AG04449 (cell line): ENCODE measurements around the gene PPIE.

ENCODE experiments used
- CTCF ChIA-PET: fragments of 350-600 bp; formaldehyde crosslinking; extraction: SDS; loops from one replicate; lab custom pipeline; 2021; ENCODE audit warnings: antibody characterized with exemption; lab: Yijun Ruan, JAX
- POLR2A ChIA-PET: fragments of 400-600, 350-600 bp; formaldehyde crosslinking; extraction: SDS; loops from one replicate; lab custom pipeline; 2020; ENCODE audit warnings: antibody characterized with exemption, inconsistent platforms; lab: Yijun Ruan, JAX
- DNase-seq: peaks from one replicate; pipeline ENCODE4 v3.0.0-alpha.2; 2010; ENCODE audit warnings: low read depth, low spot score
- H3K4me3 ChIP-seq: 2 replicates; pipeline ENCODE4 v1.5.1; 2011; ENCODE audit warnings: low read depth, mild to moderate bottlenecking, control low read depth, low read length
- CTCF ChIP-seq: IDR thresholded peaks from one replicate; pipeline ENCODE4 v1.5.1; 2011; ENCODE audit warnings: mild to moderate bottlenecking, moderate library complexity, low read length, control low read depth, inconsistent platforms; ENCODE audit not compliant: insufficient read depth; ENCODE audit errors: missing control alignments

Gene PPIE

GRCh38 chr1:39745016-39745670, 6.5 kb downstream of the PPIE start:
- TF ChIP-seq CTCF, result no peak
- CTCF ChIA-PET, result no interaction called here
- DNase-seq, result no peak
- POLR2A ChIA-PET, result no interaction called here
- H3K4me3 ChIP-seq, result no peak overlapping the region

- no peak for DNase-seq
- H3K4me3 ChIP-seq, result no peak overlapping the region
- TF ChIP-seq CTCF, result no peak
- CTCF ChIA-PET, result no interaction called here
- POLR2A ChIA-PET, result no interaction called here
These were observed 12.9 kb downstream of the PPIE start for GRCh38 chr1:39751595-39751994.

GRCh38 chr1:39752703-39753102, 14.0 kb downstream of the PPIE start:
- ChIA-PET CTCF (no interaction called here), POLR2A (no interaction called here)
- no peak for DNase-seq
- TF ChIP-seq CTCF, result no peak
- H3K4me3 ChIP-seq, result no peak overlapping the region

GRCh38 chr1:39753132-39754025, 14.7 kb downstream of the PPIE start:
- no peak overlapping the region for H3K4me3 ChIP-seq
- POLR2A ChIA-PET, result no interaction called here
- CTCF ChIA-PET, result no interaction called here
- TF ChIP-seq CTCF, result no peak
- DNase-seq, result no peak

- no peak overlapping the region for H3K4me3 ChIP-seq
- ChIA-PET CTCF (interaction anchor here (1.4 kb wide), 1 partner anchor 220 kb away, joined by 5 read pairs; no protein-coding TSS in a partner anchor), POLR2A (no interaction called here)
- DNase-seq, result no peak
- TF ChIP-seq CTCF, result no peak
These were observed 15.4 kb downstream of the PPIE start for GRCh38 chr1:39754026-39754570.
